Measurements from ENCODE around the gene PGM1.

The PGM1 gene

DNA sequence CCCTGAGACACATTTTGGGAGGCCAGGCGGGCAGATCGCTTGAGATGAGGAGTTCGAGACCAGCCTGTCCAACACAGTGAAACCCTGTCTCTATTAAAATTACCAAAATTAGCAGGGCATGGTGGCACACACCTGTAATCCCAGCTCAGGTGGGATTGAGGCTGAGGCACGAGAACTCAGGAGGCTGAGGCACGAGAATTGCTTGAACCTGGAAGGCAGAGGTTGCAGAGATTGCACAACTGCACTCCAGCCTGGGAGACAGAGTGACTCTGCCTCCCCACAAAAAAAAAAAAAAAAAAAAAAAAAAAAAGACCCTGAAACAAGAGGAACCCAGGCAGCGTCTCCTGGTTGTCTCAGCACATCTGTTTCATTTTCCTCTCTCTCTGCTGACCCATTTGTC lies 24.2 kb downstream of the PGM1 start:
- DNase-seq: no peak
- H3K36me3 ChIP-seq: no peaks in the 10 kb centered on the region
- TF ChIP-seq, protein P1, sequence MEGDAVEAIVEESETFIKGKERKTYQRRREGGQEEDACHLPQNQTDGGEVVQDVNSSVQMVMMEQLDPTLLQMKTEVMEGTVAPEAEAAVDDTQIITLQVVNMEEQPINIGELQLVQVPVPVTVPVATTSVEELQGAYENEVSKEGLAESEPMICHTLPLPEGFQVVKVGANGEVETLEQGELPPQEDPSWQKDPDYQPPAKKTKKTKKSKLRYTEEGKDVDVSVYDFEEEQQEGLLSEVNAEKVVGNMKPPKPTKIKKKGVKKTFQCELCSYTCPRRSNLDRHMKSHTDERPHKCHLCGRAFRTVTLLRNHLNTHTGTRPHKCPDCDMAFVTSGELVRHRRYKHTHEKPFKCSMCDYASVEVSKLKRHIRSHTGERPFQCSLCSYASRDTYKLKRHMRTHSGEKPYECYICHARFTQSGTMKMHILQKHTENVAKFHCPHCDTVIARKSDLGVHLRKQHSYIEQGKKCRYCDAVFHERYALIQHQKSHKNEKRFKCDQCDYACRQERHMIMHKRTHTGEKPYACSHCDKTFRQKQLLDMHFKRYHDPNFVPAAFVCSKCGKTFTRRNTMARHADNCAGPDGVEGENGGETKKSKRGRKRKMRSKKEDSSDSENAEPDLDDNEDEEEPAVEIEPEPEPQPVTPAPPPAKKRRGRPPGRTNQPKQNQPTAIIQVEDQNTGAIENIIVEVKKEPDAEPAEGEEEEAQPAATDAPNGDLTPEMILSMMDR (IDR thresholded peaks at IDR 0.05; ENCODE audit: low read depth, low read length): no peak

GRCh38 chr1:63618011-63618410 lies 24.8 kb downstream of the PGM1 start:
- TF ChIP-seq, protein P1 (IDR thresholded peaks at IDR 0.05; ENCODE audit: low read depth, low read length): no peak
- DNase-seq: no peak

More for the DNA sequence above, 24.2 kb downstream of the PGM1 start:
- H3K4me3 ChIP-seq (ENCODE audit: low read depth, low read length): no peak overlapping the region
- H3K27me3 ChIP-seq: no peaks in the 10 kb centered on the region
- H3K4me1 ChIP-seq: no peaks in the 10 kb centered on the region
- H3K9me3 ChIP-seq: no peaks in the 10 kb centered on the region

GRCh38 chr1:63619558-63619957 lies 26.3 kb downstream of the PGM1 start:
- no peaks in the 10 kb centered on the region for H3K4me1 ChIP-seq
- no peak for DNase-seq
- TF ChIP-seq, protein P1 (IDR thresholded peaks at IDR 0.05; ENCODE audit: low read depth, low read length): no peak
- H3K9me3 ChIP-seq: no peaks in the 10 kb centered on the region
- no peak overlapping the region for H3K4me3 ChIP-seq (ENCODE audit: low read depth, low read length)
- H3K27me3 ChIP-seq: no peaks in the 10 kb centered on the region
- no peaks in the 10 kb centered on the region for H3K36me3 ChIP-seq

More at GRCh38 chr1:63618011-63618410, 24.8 kb downstream of the PGM1 start:
- Histone ChIP-seq H3K9me3 (no peaks in the 10 kb centered on the region), H3K4me1 (no peaks in the 10 kb centered on the region), H3K27me3 (no peaks in the 10 kb centered on the region), H3K36me3 (no peaks in the 10 kb centered on the region), H3K4me3 (ENCODE audit: low read depth, low read length) (no peak overlapping the region)

GRCh38 chr1:63620671-63621070 lies 27.5 kb downstream of the PGM1 start:
- H3K9me3 ChIP-seq: no peaks in the 10 kb centered on the region
- no peak for DNase-seq

GRCh38 chr1:63621075-63621474 lies 27.9 kb downstream of the PGM1 start:
- no peak overlapping the region for H3K4me3 ChIP-seq (ENCODE audit: low read depth, low read length)
- TF ChIP-seq, protein P1 (IDR thresholded peaks at IDR 0.05; ENCODE audit: low read depth, low read length): no peak
- no peaks in the 10 kb centered on the region for H3K36me3 ChIP-seq
- no peaks in the 10 kb centered on the region for H3K4me1 ChIP-seq
- no peaks in the 10 kb centered on the region for H3K9me3 ChIP-seq
- no peaks in the 10 kb centered on the region for H3K27me3 ChIP-seq
- no peak for DNase-seq

More at GRCh38 chr1:63620671-63621070, 27.5 kb downstream of the PGM1 start:
- no peaks in the 10 kb centered on the region for H3K27me3 ChIP-seq
- H3K36me3 ChIP-seq: no peaks in the 10 kb centered on the region
- H3K4me1 ChIP-seq: no peaks in the 10 kb centered on the region
- no peak overlapping the region for H3K4me3 ChIP-seq (ENCODE audit: low read depth, low read length)
- TF ChIP-seq, protein P1 (IDR thresholded peaks at IDR 0.05; ENCODE audit: low read depth, low read length): no peak

DNA sequence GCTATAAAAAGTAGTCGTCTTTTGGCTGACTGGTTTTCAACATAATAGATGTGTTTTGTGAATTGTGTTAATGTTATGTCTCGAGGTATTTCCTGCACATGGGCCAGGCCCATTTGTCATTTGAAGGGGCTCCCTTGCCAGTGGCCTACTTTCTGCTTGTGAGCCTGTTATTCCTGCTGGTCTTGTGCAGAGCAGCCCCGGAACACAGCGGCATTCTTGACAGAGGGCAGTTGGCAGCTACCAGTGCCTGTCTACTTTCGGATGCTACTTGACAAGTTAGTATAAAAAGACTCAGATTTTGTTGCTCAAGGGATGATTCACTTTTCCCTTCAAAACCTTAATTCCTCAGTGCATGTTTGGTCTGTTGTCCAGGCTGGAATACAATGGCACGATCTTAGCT lies 28.5 kb downstream of the PGM1 start:
- TF ChIP-seq, protein P1 (IDR thresholded peaks at IDR 0.05; ENCODE audit: low read depth, low read length): no peak
- Histone ChIP-seq H3K4me3 (ENCODE audit: low read depth, low read length) (no peak overlapping the region), H3K36me3 (no peaks in the 10 kb centered on the region), H3K27me3 (no peaks in the 10 kb centered on the region), H3K9me3 (no peaks in the 10 kb centered on the region), H3K4me1 (no peaks in the 10 kb centered on the region)
- no peak for DNase-seq

Data from BE2C (cell line).